Activated CD4-positive, alpha-beta T cell treated with anti-CD3 and anti-CD28 coated beads, Interleukin-2, amount 10 ng/mL, durations not matched to agents 24 days and 14 days (primary cell): ENCODE measurements around the gene ADAM12. TPM values are rescaled to one million over a fixed set of nuclear protein-coding genes. Genes with fewer than 3 reads are reported as not detected.
"Not testable (repeated sequence)": the region's sequence is repeated elsewhere in the genome, so short reads cannot be mapped to it uniquely, and the experiment has no call there.

ENCODE experiments used
- DNase-seq: peaks from one replicate; pipeline ENCODE4 v3.0.0; 2022
- H3K27ac Mint-ChIP-seq: one replicate; pipeline ENCODE4 v1.8.0; 2022; ENCODE audit warnings: mild to moderate bottlenecking, mixed read lengths
- H3K27me3 Mint-ChIP-seq: one replicate; pipeline ENCODE4 v1.8.0; 2022; ENCODE audit warnings: mixed read lengths
- H3K36me3 Mint-ChIP-seq: one replicate; pipeline ENCODE4 v1.8.0; 2022; ENCODE audit warnings: low read depth, mild to moderate bottlenecking, mixed read lengths
- H3K4me1 Mint-ChIP-seq: one replicate; pipeline ENCODE4 v1.8.0; 2021; ENCODE audit warnings: mixed read lengths
- H3K4me3 Mint-ChIP-seq: one replicate; pipeline ENCODE4 v1.8.0; 2022; ENCODE audit warnings: mild to moderate bottlenecking, moderate library complexity, mixed read lengths
- H3K9me3 Mint-ChIP-seq: one replicate; pipeline ENCODE4 v1.8.0; 2021; ENCODE audit warnings: mixed read lengths
- intact Hi-C: fragments of 100-400 bp; cut with micrococcal nuclease; formaldehyde crosslinking; loops from one replicate; pipeline ENCODE4 v1.15.1; 2023
- total RNA-seq: library from RNA; stranded (reverse); gene quantifications from 2 replicates; pipeline ENCODE4 v1.2.3, GENCODE V29; 2022

The ADAM12 gene
- total RNA-seq, 1 donor from 2014 or later: not detected

DNA sequence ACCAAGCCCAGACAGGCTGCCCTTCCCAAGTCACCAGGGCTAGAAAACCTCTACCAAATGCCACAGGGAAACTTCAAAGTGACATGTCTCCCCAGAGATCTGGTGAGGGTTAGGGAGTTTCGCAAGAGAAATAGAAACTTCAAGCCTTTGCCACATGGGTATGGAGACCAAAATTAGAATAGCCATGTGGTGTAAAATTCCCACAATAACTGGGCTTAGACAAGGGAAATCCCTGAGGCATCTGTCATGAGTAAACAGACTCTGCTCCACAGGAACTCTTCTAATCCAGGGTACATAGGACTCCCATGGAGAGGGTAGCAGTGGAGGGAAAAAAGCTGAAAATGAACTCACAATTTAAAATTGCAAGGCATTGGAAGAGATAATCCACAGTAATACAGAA is 14.3 kb downstream of the ADAM12 start:
- no peak for DNase-seq
- no peak overlapping the region for H3K4me3 Mint-ChIP-seq
- no peaks in the 10 kb centered on the region for H3K27me3 Mint-ChIP-seq
- H3K4me1 Mint-ChIP-seq: no peaks in the 10 kb centered on the region
- no peaks in the 10 kb centered on the region for H3K9me3 Mint-ChIP-seq
- intact Hi-C loops: no loop called here
- no peaks in the 10 kb centered on the region for H3K36me3 Mint-ChIP-seq
- H3K27ac Mint-ChIP-seq: no peak overlapping the region

DNA sequence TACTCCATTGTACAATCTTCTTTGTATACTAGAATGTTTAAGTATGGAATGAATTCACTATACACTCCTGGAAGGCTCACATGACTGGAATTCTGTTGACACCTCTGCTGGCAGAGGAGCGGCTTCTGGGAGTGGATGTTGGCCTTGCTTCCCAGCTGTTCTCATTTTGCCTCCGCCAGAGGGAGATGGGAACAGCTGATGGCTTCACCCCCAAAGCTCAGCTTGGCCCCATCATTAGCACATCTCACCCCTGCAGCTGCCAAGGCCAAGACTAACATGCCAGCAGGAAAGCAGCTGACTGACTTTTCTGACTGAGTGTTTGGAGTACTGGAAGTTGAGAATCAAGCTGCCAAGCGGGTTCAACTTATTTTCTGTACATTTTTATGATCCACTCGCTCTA is 15.1 kb downstream of the ADAM12 start:
- H3K4me3 Mint-ChIP-seq: no peak overlapping the region
- no peak for DNase-seq

DNA sequence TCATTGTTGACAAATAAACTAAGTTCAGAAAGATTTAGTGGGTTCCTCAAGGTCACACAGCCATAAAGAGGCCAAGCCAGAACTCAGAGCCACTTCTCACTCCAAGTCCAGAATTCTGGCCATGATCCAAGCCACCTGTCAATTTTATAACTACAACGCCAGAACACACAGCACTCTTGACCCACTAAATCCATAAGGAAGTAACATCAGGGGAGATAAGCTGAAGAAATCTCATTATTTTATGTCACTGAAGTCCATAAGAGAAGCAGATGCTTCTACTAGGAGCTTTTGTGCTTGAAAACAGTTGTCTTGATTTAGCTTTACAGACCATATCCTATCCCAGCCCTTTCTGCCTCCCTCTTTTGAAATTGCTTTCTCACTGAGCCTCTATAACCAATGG is 15.9 kb downstream of the ADAM12 start:
- intact Hi-C loops: no loop called here
- Mint-ChIP-seq H3K4me1 (no peaks in the 10 kb centered on the region), H3K4me3 (no peak overlapping the region), H3K27me3 (no peaks in the 10 kb centered on the region), H3K36me3 (no peaks in the 10 kb centered on the region), H3K27ac (no peak overlapping the region), H3K9me3 (no peaks in the 10 kb centered on the region)
- DNase-seq: no peak

More for the DNA sequence above, 15.1 kb downstream of the ADAM12 start:
- Mint-ChIP-seq H3K9me3 (no peaks in the 10 kb centered on the region), H3K27me3 (no peaks in the 10 kb centered on the region), H3K4me1 (no peaks in the 10 kb centered on the region), H3K36me3 (no peaks in the 10 kb centered on the region), H3K27ac (no peak overlapping the region)
- intact Hi-C loops: no loop called here

DNA sequence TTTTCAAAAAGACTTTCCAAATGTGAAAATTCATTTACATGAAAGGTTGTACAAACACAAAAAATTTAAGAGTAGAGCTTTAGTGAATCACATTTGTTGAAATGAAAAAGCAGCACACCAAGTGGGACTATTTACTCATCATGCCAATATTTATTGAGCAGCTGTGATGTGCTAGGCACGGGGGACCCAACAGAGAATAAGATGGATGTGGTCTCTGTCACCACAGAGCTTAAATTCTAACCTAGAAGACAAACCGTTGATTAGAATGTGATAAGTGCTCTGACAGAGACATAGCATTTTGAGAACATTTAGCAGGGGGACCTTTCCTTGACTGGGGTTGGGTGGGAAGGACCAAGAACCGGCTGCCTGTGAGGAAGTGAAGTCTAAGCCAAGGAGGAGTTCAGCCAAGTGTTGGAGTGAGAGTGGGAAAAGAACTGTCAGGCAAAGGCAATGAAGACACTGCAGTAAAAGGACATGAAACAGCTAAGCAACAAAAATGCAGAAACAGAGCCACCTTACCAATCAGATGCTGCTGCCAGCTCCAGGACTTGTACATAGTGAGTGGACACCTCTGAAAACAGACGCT is 19.1 kb downstream of the ADAM12 start:
- intact Hi-C loops: no loop called here
- Mint-ChIP-seq H3K4me1 (no peaks in the 10 kb centered on the region), H3K4me3 (no peak overlapping the region), H3K27ac (no peak overlapping the region), H3K27me3 (no peaks in the 10 kb centered on the region), H3K36me3 (no peaks in the 10 kb centered on the region), H3K9me3 (no peaks in the 10 kb centered on the region)
- DNase-seq: no peak

DNA sequence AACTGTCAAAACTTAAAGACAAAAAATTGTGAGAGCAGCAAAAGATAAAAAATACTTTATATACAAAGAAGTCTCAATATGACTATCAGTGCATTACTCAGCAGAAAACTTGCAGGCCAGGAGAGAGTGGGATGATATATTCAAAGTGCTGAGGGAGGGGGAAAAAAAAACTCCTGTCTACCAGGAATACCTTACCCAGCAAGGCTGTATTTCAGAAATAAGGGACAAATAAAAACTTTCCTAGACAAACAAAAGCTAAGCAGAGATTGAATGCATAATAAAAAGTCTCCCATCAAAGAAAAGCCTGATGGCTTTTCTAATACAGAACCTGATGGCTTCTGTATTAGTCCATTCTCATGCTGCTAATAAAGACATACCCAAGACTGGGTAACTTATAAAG is 31.1 kb downstream of the ADAM12 start:
- no peak overlapping the region for H3K4me3 Mint-ChIP-seq
- peaks cover 19% of the 10 kb centered on the region for H3K9me3 Mint-ChIP-seq
- no peak for DNase-seq
- no peaks in the 10 kb centered on the region for H3K27me3 Mint-ChIP-seq
- H3K27ac Mint-ChIP-seq: no peak overlapping the region
- no peaks in the 10 kb centered on the region for H3K36me3 Mint-ChIP-seq
- intact Hi-C loops: no loop called here
- no peaks in the 10 kb centered on the region for H3K4me1 Mint-ChIP-seq

DNA sequence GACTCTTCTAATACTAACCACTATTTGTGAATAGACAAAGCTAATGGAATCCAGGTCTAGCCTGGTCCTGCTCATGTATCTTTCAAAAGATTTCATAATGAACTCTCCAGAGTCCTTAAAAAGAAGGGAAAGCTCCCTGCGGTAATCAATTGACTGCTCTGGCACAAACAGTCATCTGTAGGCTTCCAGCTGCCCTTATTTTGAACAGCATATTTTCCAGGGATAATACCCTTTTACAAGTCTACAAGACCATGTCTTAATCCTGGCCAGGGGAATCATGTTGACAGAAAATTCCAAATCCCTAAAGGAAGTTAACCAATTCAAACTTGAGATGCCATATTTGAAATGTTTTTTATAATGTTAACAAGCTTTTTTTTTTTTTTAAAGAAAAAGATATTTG is 34.6 kb downstream of the ADAM12 start:
- Mint-ChIP-seq H3K9me3 (peaks cover 16% of the 10 kb centered on the region), H3K4me3 (no peak overlapping the region), H3K27me3 (no peaks in the 10 kb centered on the region), H3K36me3 (no peaks in the 10 kb centered on the region), H3K27ac (no peak overlapping the region), H3K4me1 (no peaks in the 10 kb centered on the region)
- DNase-seq: no peak
- intact Hi-C loops: no loop called here

DNA sequence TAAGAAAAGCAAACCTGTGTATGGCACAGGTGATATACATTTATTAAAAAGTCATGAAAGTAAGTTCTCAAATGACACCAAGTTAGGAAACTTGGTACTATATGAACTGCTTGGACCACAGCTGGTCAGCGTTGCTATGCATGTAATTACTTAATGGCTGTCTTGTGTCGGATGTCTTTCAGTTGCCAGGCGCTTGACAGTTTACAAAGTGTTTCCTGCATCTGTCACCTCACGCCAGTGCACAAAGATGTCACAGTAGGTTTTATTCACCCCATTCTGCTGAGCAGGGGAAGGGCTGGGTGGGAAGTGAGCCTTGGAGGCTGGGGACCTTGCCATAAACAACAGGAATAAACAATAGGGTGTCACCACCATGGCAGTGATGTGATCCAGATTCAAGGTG is 35.8 kb downstream of the ADAM12 start:
- H3K27me3 Mint-ChIP-seq: no peaks in the 10 kb centered on the region
- no peak overlapping the region for H3K27ac Mint-ChIP-seq
- peaks cover 11% of the 10 kb centered on the region for H3K9me3 Mint-ChIP-seq
- H3K4me1 Mint-ChIP-seq: no peaks in the 10 kb centered on the region
- no peak for DNase-seq
- no peak overlapping the region for H3K4me3 Mint-ChIP-seq
- intact Hi-C loops: no loop called here
- no peaks in the 10 kb centered on the region for H3K36me3 Mint-ChIP-seq

DNA sequence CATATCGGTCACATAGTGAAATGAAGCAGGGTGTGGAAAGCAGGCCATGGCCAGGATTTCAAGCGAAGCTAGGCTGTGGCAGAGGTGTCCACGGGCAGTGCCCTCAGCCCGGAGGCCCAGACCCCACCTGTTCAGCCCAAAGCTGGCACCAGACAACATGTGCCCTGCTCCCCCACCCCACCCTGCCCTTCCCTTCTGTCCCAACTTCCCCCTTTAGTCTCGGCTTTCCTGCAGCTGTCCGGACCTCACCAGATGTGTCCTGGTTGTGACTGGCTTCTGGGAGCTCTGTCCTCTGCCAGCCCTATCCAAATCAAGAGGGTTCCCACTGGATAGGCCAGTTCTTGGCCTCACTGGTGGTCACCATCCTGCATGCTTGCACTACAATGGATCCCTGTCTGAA is 37.3 kb downstream of the ADAM12 start:
- H3K4me3 Mint-ChIP-seq: no peak overlapping the region
- H3K4me1 Mint-ChIP-seq: no peaks in the 10 kb centered on the region
- H3K36me3 Mint-ChIP-seq: no peaks in the 10 kb centered on the region
- peaks cover 4% of the 10 kb centered on the region for H3K9me3 Mint-ChIP-seq
- no peak for DNase-seq
- no peak overlapping the region for H3K27ac Mint-ChIP-seq
- H3K27me3 Mint-ChIP-seq: no peaks in the 10 kb centered on the region
- intact Hi-C loops: no loop called here

DNA sequence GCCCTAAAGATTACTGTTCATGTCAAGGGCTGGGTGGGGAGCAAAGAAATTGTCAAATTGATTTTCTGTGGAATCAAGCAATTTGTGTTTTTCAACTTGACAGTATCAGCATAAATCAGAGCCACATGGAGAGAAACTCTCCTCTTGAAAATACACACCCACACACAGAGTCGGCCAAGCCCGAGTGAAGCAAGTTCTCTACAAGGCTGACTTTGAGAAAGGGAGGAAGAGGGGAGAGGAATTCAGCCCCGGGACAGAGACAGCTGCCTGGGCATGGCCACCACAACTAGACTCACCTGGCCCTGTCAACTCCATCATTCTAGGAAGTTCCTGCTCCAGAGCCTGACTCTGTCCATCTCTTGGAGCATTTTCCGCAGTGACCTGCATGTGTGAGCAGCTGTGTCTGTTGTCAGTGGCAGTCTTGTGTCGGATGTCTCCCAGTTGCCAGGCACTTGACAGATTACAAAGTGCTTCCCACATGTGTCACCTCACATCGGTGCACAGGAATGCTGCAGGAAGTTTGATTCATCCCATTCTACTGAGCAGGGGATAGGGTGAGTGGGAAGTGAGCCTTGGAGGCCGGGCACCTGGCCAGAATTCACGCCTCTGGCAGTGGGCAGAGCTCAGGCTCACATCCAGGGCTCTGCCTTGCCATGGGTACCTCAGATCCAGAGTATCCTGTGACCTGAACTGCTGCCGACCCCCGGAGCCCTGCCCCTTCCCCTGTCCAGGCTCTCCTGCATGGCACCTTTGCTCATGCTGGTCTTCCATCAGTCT is 37.9 kb downstream of the ADAM12 start:
- intact Hi-C loops: no loop called here
- Mint-ChIP-seq H3K4me1 (no peaks in the 10 kb centered on the region), H3K36me3 (no peaks in the 10 kb centered on the region), H3K4me3 (no peak overlapping the region), H3K9me3 (peaks cover 4% of the 10 kb centered on the region), H3K27ac (no peak overlapping the region), H3K27me3 (no peaks in the 10 kb centered on the region)
- no peak for DNase-seq

DNA sequence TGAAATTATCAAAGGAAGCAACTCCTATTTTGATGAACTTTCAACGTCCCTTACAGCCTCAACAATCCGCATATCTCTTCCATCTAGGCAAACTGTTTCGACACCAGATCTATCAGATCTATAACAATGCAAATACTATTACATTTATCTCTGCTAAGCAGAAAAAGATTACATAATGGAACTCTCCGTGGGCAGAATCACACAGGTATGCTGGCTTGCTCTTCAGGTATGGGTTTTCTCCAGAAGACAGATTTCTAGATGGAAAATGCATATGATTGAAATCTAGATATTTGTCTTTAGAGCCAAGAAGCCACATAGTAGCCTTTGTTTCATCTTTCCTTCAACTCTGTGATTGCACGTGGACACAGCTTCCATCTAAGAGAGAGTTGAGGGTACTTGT is 38.6 kb downstream of the ADAM12 start:
- no peaks in the 10 kb centered on the region for H3K4me1 Mint-ChIP-seq
- no peaks in the 10 kb centered on the region for H3K36me3 Mint-ChIP-seq
- no peak overlapping the region for H3K4me3 Mint-ChIP-seq
- DNase-seq: no peak
- peaks cover 4% of the 10 kb centered on the region for H3K9me3 Mint-ChIP-seq
- H3K27ac Mint-ChIP-seq: no peak overlapping the region
- intact Hi-C loops: no loop called here
- H3K27me3 Mint-ChIP-seq: no peaks in the 10 kb centered on the region

DNA sequence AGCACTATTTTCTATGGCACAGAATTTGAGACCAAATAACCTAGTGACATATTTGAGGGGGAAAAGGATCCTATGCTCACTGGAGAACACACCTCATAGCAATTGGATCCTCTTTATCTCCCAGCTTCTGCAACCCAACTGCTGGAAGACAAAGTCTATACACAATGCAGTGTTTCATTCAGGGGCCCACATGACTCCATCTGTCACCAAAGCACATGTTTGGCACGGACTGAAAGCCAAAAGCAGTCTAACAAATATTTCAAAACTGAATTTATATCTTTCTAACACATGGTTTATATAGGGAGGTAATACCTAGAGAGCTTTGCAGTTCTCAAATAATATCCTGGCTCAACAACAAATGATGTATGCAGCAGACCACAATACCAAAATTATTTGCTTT is 39.2 kb downstream of the ADAM12 start:
- Mint-ChIP-seq H3K9me3 (peaks cover 4% of the 10 kb centered on the region), H3K27ac (no peak overlapping the region), H3K36me3 (no peaks in the 10 kb centered on the region), H3K27me3 (no peaks in the 10 kb centered on the region), H3K4me1 (no peaks in the 10 kb centered on the region), H3K4me3 (no peak overlapping the region)
- DNase-seq: no peak
- intact Hi-C loops: no loop called here

DNA sequence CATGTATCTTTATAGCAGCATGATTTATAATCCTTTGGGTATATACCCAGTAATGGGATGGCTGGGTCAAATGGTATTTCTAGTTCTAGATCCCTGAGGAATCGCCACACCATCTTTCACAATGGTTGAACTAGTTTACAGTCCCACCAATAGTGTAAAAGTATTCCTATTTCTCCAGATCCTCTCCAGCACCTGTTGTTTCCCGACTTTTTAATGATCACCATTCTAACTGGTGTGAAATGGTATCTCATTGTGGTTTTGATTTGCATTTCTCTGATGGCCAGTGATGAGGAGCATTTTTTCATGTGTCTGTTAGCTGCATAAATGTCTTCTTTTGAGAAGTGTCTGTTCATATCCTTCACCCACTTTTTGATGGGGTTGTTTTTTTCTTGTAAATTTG is 44.8 kb downstream of the ADAM12 start:
- H3K36me3 Mint-ChIP-seq, intact Hi-C loops, H3K27ac Mint-ChIP-seq, H3K4me1 Mint-ChIP-seq, H3K9me3 Mint-ChIP-seq, DNase-seq, H3K27me3 Mint-ChIP-seq, H3K4me3 Mint-ChIP-seq: not testable (repeated sequence)

DNA sequence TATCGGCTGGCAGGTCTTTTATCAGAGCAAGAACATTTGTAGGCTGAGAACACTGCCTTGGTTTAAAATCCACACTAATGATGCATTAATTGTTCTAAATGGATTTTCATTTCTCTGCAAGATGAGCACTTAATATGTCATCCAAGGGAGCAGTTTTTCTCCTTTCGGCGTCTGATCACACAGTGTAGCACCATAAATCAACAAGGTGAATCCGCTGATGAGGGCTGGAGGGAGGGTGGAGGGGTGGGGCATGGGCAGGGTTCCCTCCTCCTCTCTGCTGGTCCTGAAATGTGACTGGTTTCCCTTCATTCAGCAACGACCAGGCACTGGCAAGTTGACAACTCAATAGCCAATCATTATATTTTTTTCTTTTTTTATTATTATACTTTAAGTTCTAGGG is 45.6 kb downstream of the ADAM12 start:
- intact Hi-C loops: no loop called here
- H3K9me3 Mint-ChIP-seq: peaks cover 5% of the 10 kb centered on the region
- no peak overlapping the region for H3K27ac Mint-ChIP-seq
- H3K4me1 Mint-ChIP-seq: no peaks in the 10 kb centered on the region
- H3K4me3 Mint-ChIP-seq: no peak overlapping the region
- no peaks in the 10 kb centered on the region for H3K27me3 Mint-ChIP-seq
- no peak for DNase-seq
- no peaks in the 10 kb centered on the region for H3K36me3 Mint-ChIP-seq

DNA sequence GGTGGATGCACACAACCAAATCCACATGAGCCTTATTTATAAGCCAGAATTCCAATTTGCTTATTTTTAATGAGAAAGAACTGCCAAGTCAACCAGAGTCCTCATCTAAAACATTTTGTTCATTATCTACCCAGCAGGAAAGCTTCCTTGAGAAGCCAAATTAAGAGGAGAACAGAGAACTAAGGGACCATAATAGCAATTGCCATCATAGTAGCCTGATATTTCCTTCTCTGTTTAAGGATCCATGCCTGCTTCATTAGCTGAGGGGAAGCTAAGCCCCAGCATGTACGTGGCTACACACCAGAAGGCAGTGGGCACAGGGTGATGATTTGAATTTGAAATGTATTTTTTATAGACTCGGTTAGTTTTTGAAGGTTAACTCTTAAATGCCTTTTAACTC is 46.8 kb downstream of the ADAM12 start:
- no peak for DNase-seq
- no peaks in the 10 kb centered on the region for H3K27me3 Mint-ChIP-seq
- peaks cover 5% of the 10 kb centered on the region for H3K9me3 Mint-ChIP-seq
- H3K4me3 Mint-ChIP-seq: no peak overlapping the region
- intact Hi-C loops: no loop called here
- H3K36me3 Mint-ChIP-seq: no peaks in the 10 kb centered on the region
- no peak overlapping the region for H3K27ac Mint-ChIP-seq
- no peaks in the 10 kb centered on the region for H3K4me1 Mint-ChIP-seq

DNA sequence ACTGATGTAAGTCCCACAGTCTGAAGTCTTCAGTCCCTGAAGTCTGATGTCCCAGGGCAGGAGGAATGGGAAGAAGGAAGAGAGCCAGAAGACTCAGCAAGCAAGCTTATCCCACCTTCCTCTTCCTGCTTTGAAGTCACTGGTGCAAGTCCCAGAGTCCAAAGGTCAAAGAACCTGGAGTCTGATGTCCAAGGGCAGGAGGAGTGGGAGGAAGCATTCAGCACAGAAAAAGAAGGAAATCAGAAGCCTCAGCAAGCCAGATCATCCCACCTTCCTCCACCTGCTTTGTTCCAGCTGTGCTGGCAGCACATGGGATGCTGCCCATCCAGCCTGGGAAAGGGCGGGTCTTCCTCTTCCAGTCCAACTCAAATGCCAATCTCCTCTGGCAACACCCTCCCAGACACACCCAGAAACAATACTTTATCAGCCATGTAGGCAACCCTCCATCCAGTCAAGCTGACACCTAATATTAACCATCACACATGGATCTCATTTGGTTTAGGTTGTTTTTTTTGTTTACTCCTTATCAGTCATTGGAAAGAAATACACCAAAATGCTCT is 50.9 kb downstream of the ADAM12 start:
- DNase-seq: no peak
- Mint-ChIP-seq H3K9me3 (peaks cover 5% of the 10 kb centered on the region), H3K4me1 (no peaks in the 10 kb centered on the region), H3K4me3 (no peak overlapping the region), H3K36me3 (no peaks in the 10 kb centered on the region), H3K27ac (no peak overlapping the region), H3K27me3 (no peaks in the 10 kb centered on the region)
- intact Hi-C loops: no loop called here
